ENCODE data around the gene SLC38A10. TPM values are rescaled to one million over a fixed set of nuclear protein-coding genes. Genes with fewer than 3 reads are reported as not detected.

Gene SLC38A10
- total RNA-seq, 1 experiment from 2014 or later, result 109 TPM

- DNase-seq (ENCODE audit: low spot score), result no peak
These were observed 4.9 kb upstream of the SLC38A10 start for GRCh38 chr17:81299846-81300585.

GRCh38 chr17:81298991-81299738 is 4.1 kb upstream of the SLC38A10 start:
- DNase-seq (ENCODE audit: low spot score), result no peak

GRCh38 chr17:81298325-81298990 is 3.4 kb upstream of the SLC38A10 start:
- DNase-seq (ENCODE audit: low spot score), result no peak

- peak; percentile 88 for DNase-seq (ENCODE audit: low spot score)
These were observed 722 bp upstream of the SLC38A10 start for GRCh38 chr17:81295676-81296381.

GRCh38 chr17:81294512-81295030 is 536 bp downstream of the SLC38A10 start:
- peak; percentile 29 for DNase-seq (ENCODE audit: low spot score)

DNA sequence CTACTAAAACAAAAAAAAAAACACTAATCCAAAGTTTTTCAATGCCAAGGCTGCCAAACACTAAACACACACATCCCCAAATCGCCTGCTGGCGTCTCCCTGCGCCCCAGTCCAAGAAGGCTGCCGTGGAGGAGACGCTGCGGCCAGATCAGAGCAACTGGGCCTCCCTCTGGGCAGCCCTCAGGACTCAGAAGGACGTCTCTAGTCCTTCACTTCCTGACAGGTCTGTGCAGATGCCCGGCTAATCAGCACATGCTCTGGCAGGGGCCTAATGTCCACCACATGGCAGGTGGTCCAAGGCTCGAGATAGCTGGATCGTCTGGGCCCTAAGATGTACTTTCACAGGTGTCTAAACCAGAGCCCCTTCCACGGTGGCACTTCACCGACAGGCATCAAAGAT is 2.7 kb downstream of the SLC38A10 start:
- no peak for DNase-seq (ENCODE audit: low spot score)

- DNase-seq (ENCODE audit: low spot score), result peak; percentile 57
These were observed 3.4 kb downstream of the SLC38A10 start for GRCh38 chr17:81291662-81292061.

DNA sequence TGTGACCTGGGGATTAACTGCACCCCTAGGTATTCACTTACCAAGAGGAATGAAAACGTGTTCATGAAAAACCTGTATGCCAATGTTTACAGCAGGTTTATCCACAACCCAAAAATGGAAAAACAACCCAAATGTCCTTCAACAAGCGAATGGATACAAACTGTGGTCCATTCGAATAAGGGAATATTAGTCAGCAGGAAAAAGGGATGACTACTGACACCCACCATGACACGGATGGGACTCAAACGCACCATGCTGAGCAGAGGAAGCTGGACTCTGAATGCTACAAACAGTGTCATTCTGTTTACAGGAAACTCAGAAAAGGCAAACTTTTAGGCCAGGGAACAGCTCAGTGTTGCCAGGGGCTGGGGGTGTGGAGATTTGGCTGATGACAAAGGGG is 4.9 kb downstream of the SLC38A10 start:
- no peak for DNase-seq (ENCODE audit: low spot score)

DNA sequence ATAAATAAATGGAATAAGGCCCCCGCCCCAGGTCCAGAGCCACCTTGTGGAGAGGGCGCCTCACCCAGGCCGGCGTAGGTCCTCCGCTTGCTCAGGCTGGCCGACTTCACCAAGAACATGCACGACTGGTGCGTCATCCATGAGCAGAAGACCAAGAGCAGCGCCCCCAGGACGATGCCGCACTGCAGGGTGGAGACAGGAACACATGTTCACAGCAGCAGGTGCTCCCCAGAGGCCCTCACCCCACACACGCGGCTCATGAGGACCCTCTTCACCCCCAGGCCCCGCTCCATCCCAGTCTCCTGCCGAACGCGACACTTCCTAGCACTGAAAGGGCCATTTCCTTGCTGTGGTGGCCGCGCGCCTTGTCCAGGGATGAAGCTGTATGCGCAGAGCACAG is 5.5 kb downstream of the SLC38A10 start:
- no peak for DNase-seq (ENCODE audit: low spot score)

DNA sequence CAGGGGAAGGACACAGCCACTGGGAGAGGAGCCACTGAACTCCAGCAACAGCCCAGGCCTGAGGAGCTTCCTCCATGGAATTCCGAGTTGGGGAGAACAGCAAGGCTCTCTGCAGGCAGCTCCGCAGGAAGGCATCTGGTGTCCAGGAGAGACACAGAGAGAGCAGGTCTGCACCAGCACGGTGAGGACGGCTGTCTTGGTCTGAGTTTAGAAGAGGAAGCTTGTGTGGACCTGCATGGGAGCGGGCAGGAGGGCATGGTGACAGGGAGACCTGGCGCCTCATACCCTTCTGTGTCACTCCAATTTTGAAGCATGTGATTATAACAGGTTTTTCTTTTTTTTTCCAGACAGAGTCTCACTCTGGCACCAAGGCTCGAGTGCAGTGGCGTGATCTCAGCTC is 6.4 kb downstream of the SLC38A10 start:
- DNase-seq (ENCODE audit: low spot score), result no peak

DNA sequence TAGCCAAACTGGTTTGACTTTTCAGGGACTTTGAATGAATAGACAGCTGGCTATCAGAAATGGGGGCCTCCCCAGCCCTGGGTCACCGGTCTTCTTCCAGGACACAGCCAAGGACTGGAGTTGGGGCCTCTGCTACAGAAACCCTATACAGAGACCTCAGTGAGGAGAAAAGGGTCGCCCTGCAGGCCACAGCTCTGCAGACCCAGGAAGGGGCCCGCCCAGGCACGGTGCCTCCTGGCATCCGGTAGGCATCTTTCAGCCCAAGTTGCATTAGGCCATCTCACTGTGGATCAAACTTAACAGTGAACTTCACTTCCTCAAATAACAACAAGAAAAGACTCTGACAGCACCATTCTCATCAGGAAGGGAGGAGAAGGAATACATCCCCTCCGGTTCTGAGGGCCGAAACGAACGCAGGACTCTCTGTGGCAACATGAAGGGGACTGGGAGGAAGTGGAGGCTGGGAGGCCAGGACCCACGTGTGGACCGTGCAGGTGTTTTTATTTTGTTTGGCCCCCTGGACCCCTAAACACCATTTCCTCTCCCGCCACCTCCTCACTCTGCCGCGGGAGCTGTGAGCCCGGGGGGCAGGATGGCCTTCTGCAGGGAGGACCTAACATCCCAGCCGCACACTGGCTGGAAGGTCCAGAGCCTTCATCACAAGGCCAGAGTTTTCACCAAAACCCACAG is 7.2 kb downstream of the SLC38A10 start:
- no peak for DNase-seq (ENCODE audit: low spot score)

DNA sequence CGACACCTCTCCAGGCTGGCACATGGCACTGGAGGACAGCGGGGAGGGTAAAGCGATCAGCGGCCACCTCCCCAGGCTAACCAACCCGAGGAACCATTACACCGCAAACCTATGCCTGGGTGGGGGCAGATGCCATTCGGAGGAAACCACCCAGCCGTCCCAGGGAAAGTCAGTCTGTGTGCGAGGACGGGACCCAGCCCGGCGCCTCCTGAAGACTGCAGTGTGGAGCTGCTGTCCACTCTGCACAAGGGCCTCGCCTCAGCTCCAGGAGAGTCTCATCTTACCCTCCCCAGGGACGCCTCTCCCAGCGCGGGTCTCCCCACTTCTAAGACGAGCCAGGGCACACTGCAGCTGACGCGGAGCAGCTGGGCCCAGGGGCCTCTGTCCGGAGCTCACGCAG is 8.0 kb downstream of the SLC38A10 start:
- no peak for DNase-seq (ENCODE audit: low spot score)

GRCh38 chr17:81286491-81287145 is 8.5 kb downstream of the SLC38A10 start:
- DNase-seq (ENCODE audit: low spot score), result no peak

DNA sequence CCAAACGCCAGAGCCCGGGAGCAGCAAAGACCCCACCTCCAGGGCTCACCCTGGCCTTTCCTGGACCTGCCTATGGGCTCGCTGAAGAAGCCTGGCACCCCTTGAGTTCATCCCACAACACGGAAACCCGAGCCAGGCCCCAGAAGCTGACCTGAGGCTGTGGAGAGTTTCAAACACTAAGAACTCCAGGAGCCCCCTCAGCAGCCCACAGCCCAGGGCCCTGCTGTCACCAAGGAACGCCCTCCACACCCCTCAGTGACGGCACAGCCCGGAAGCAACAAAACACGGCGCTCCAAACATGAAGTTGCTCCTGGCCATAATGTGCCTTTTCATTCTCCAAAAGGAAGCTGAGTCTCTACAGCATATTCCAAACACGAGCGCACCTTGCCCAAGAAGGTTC is 9.2 kb downstream of the SLC38A10 start:
- no peak for DNase-seq (ENCODE audit: low spot score)

GRCh38 chr17:81285179-81285878 is 9.8 kb downstream of the SLC38A10 start:
- DNase-seq (ENCODE audit: low spot score), result no peak

GRCh38 chr17:81282876-81283275 is 12.2 kb downstream of the SLC38A10 start:
- DNase-seq (ENCODE audit: low spot score), result no peak

DNA sequence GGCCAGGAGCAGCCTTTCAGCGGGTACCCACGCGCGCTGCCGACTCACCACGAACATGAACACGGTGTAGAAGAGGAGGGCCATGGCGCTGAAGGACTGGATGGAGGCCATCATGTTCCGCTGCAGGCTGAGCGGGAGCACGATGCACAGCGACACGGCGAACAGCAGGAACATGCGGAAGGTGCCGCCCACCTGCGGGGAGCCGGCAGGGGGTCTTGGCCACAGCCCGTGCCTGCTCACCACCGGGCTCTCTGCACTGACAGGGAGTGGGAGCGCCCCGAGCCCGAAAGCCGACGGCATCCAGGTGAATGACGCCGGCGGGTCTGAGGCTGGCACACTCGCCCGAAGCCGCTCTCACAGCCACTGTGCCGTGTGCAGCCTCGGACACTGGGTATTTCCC is 13.0 kb downstream of the SLC38A10 start:
- DNase-seq (ENCODE audit: low spot score), result no peak

- DNase-seq (ENCODE audit: low spot score), result no peak
These were observed 14.5 kb downstream of the SLC38A10 start for GRCh38 chr17:81280571-81280970.

DNA sequence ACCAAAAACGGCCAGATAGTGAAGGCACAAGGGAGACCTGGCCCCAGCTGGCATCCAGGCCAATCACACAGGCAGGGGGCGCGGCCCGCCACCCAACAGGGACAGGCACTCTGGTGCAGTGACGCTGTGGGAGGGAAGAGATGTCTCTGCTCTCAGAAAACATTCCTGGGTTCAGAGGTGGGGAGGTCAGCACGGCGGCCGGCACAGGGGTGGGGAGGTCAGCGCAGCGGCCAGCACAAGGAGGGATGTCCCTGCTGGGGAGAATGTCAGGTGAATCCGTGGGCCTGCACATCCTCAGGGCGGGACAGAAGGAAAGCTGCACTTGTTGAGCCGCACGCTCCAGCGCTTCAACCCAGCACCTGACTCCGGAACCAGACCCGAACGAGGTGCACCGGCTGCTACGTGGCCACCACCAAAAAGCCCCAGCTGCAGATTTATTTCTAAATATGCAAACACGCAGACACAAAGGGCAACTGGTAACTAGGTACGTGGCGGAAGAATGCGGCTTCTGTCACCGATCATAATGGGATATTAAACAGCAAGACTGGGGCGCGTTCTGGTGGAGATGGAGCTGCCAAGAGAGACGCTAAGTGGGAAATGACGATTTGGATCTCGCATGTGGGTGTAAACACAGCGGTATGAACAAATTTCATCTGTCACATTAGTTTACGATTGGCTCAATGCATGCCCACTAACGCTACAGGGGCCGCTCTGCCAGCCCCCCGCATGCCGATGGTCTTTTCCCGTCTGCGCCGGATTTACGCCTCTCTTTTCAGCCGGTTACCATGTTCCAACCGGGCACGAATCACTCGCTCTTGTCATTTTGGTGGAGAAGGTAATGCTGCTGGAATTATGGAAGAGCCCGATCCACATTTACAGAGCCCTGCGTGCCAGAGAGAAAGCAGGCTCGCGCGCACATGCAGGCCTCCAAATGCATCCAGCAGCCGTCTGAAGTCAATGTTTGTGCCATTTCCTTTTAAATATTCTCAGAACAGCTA is 15.5 kb downstream of the SLC38A10 start:
- DNase-seq (ENCODE audit: low spot score), result no peak

Data from HT-29 (cell line).